ENCODE data around the gene ARHGAP44. TPM values are rescaled to one million over a fixed set of nuclear protein-coding genes. Genes with fewer than 3 reads are reported as not detected.
"Not testable (repeated sequence)": the region's sequence is repeated elsewhere in the genome, so short reads cannot be mapped to it uniquely, and the experiment has no call there.

ARHGAP44 gene
- total and polyA plus RNA-seq, 2 of the 8 experiments (the other 6 are each of a cell fraction or from before 2014, with no cell fraction given), result 6.2 to 22.2 TPM

GRCh38 chr17:12873415-12874125 is 84.3 kb downstream of the ARHGAP44 start:
- not testable (repeated sequence) for H3K56ac ChIP-seq (replicated peaks; ENCODE audit: insufficient read length, low read depth, low read length); H3K4me1 ChIP-seq (replicated peaks in 1 of 4; ENCODE audit: control insufficient read depth in 3 of 4, insufficient read depth in 4 of 4, low read length in 3 of 4); H2BK20ac ChIP-seq (ENCODE audit: low read length); H3K79me1 ChIP-seq (ENCODE audit: low read depth, low read length); H2AK5ac ChIP-seq (ENCODE audit: low read depth, low read length); H4K20me1 ChIP-seq (replicated peaks in 1 of 2; ENCODE audit: control insufficient read depth in 1 of 2, insufficient read depth in 2 of 2, low read length in 2 of 2); FAIRE-seq; H3K4me2 ChIP-seq (ENCODE audit: insufficient read depth in 1 of 2, low read depth in 2 of 2, low read length in 2 of 2); H3K27ac ChIP-seq (ENCODE audit: low read depth, low read length); H3K14ac ChIP-seq (ENCODE audit: insufficient read length); H2BK12ac ChIP-seq (ENCODE audit: low read depth, low read length); H2BK15ac ChIP-seq (ENCODE audit: low read length); H3K4ac ChIP-seq (replicated peaks; ENCODE audit: insufficient read length, low read depth, low read length); H2AFZ ChIP-seq (ENCODE audit: low read length); H3K9ac ChIP-seq (replicated peaks in 1 of 4; ENCODE audit: extremely low read depth in 1 of 4, low read depth in 3 of 4, low read length in 3 of 4); H4K8ac ChIP-seq (ENCODE audit: extremely low read depth, insufficient read depth, low read length); DNase-seq (ENCODE audit: low read depth in 1 of 2, low spot score in 2 of 2); H3K27me3 ChIP-seq (replicated peaks in 1 of 4; ENCODE audit: control insufficient read depth in 3 of 4, extremely low read depth in 1 of 4, insufficient read depth in 3 of 4, low read length in 3 of 4); H3K9me3 ChIP-seq (ENCODE audit: insufficient read depth in 2 of 2, low read depth in 1 of 2, low read length in 1 of 2); H4K5ac ChIP-seq (ENCODE audit: insufficient read length, low read depth, low read length); H2BK120ac ChIP-seq (replicated peaks; ENCODE audit: low read depth, low read length); H3K18ac ChIP-seq (ENCODE audit: extremely low read depth, low read length); H3K23ac ChIP-seq (ENCODE audit: insufficient read length); H3K4me3 ChIP-seq (ENCODE audit: extremely low read depth in 1 of 4, insufficient read depth in 2 of 4, low read depth in 3 of 4, low read length in 4 of 4); H3K36me3 ChIP-seq (ENCODE audit: control insufficient read depth in 2 of 4, insufficient read depth in 4 of 4, low read length in 3 of 4); H4K91ac ChIP-seq (replicated peaks; ENCODE audit: insufficient read length, low read length); H3K23me2 ChIP-seq (ENCODE audit: low read depth, low read length); H2BK5ac ChIP-seq (ENCODE audit: low read depth, low read length); H3K79me2 ChIP-seq (ENCODE audit: control insufficient read depth in 1 of 2, insufficient read depth in 2 of 2, low read length in 2 of 2)
- ChIA-PET CTCF (ENCODE audit: partially characterized antibody) (interaction anchor here (0.5 to 1.2 kb wide), 3 partner anchors 18 to 197 kb away, joined by 3 to 4 read pairs (median 3); no protein-coding TSS in a partner anchor), POLR2A (ENCODE audit: partially characterized antibody) (interaction anchor here (1.5 kb wide), 1 partner anchor 23 kb away, joined by 5 read pairs; no protein-coding TSS in a partner anchor)
- 93% methylated on average over 7 of the region's 7 CpGs; no CpG with 5 or more reads in 1 of the 2 experiments for WGBS, 2 experiments (ENCODE audit: extremely low coverage in 1 of 2, insufficient coverage in 1 of 2, insufficient read length in 1 of 2, insufficient replicate concordance in 2 of 2, low coverage in 1 of 2, low lambda C conversion rate in 2 of 2, missing lambda C conversion rate in 1 of 2)

Measured in H1 (cell line).